Activated CD4-positive, alpha-beta T cell treated with anti-CD3 and anti-CD28 coated beads for 1 hour (primary cell): ENCODE results near the gene EMX1.
"Not testable (repeated sequence)": the region's sequence is repeated elsewhere in the genome, so short reads cannot be mapped to it uniquely, and the experiment has no call there.

Experiments
- DNase-seq: peaks from one replicate; pipeline ENCODE4 v3.0.0-alpha.2; 2020

The EMX1 gene

GRCh38 chr2:72901426-72901825 lies 15.9 kb upstream of the EMX1 start:
- no peak for DNase-seq

GRCh38 chr2:72907369-72907768 lies 9.9 kb upstream of the EMX1 start:
- DNase-seq: not testable (repeated sequence)

GRCh38 chr2:72908741-72909140 lies 8.6 kb upstream of the EMX1 start:
- DNase-seq: no peak

- DNase-seq: no peak
Observed at GRCh38 chr2:72911256-72911655, 6.1 kb upstream of the EMX1 start.

GRCh38 chr2:72913486-72914205 lies 3.7 kb upstream of the EMX1 start:
- no peak for DNase-seq

GRCh38 chr2:72914206-72914559 lies 3.1 kb upstream of the EMX1 start:
- no peak for DNase-seq

GRCh38 chr2:72914589-72915319 lies 2.6 kb upstream of the EMX1 start:
- no peak for DNase-seq

GRCh38 chr2:72915320-72915906 lies 1.9 kb upstream of the EMX1 start:
- no peak for DNase-seq

GRCh38 chr2:72915907-72916742 lies 1.2 kb upstream of the EMX1 start:
- DNase-seq: no peak

GRCh38 chr2:72916743-72917137 lies 579 bp upstream of the EMX1 start:
- DNase-seq: no peak

- DNase-seq: no peak
Observed at GRCh38 chr2:72917877-72918553, 696 bp downstream of the EMX1 start.

GRCh38 chr2:72919414-72920317 lies 2.3 kb downstream of the EMX1 start:
- no peak for DNase-seq

- DNase-seq: no peak
Observed at GRCh38 chr2:72920318-72921087, 3.2 kb downstream of the EMX1 start.

- no peak for DNase-seq
Observed at GRCh38 chr2:72921088-72921851, 4.0 kb downstream of the EMX1 start.

- no peak for DNase-seq
Observed at GRCh38 chr2:72921853-72922252, 4.5 kb downstream of the EMX1 start.

GRCh38 chr2:72923833-72924352 lies 6.6 kb downstream of the EMX1 start:
- DNase-seq: no peak

GRCh38 chr2:72924353-72925240 lies 7.3 kb downstream of the EMX1 start:
- DNase-seq: no peak

GRCh38 chr2:72925328-72925943 lies 8.1 kb downstream of the EMX1 start:
- no peak for DNase-seq
